ENCODE results near the gene LEUTX.

LEUTX gene

GRCh38 chr19:39740395-39740794 lies 38.3 kb upstream of the LEUTX start:
- no peaks in the 10 kb centered on the region for H3K36me3 ChIP-seq (ENCODE audit: control insufficient read depth, low read length)
- no peak overlapping the region for H3K4me2 ChIP-seq (ENCODE audit: low read length)
- no peaks in the 10 kb centered on the region for H3F3A ChIP-seq (ENCODE audit: control insufficient read depth, insufficient read depth)
- TF ChIP-seq CTCF (IDR thresholded peaks at IDR 0.05; ENCODE audit: low read depth, low read length, poor library complexity, severe bottlenecking) = no peak
- H3K27ac ChIP-seq (ENCODE audit: low read depth, low read length) = no peak overlapping the region
- H3K79me2 ChIP-seq (ENCODE audit: control insufficient read depth, low read length) = no peaks in the 10 kb centered on the region
- H3K9me2 ChIP-seq (replicated peaks; ENCODE audit: control insufficient read depth, low read length) = no peaks in the 10 kb centered on the region
- H3K9me3 ChIP-seq (ENCODE audit: control insufficient read depth, insufficient read depth, low read length) = no peaks in the 10 kb centered on the region
- no peaks in the 10 kb centered on the region for H4K20me1 ChIP-seq (ENCODE audit: control insufficient read depth, insufficient read depth, low read depth, low read length)
- H3K4me1 ChIP-seq (ENCODE audit: control insufficient read depth, low read length) = no peaks in the 10 kb centered on the region
- no peak overlapping the region for H3K4me3 ChIP-seq (ENCODE audit: low read length)
- peaks cover 15% of the 10 kb centered on the region for H3K27me3 ChIP-seq (ENCODE audit: control insufficient read depth, low read length)

- H3K79me2 ChIP-seq (ENCODE audit: control insufficient read depth, low read length) = no peaks in the 10 kb centered on the region
- TF ChIP-seq CTCF (IDR thresholded peaks at IDR 0.05; ENCODE audit: low read depth, low read length, poor library complexity, severe bottlenecking) (no peak), EZH2phosphoT487 (IDR thresholded peaks at IDR 0.05; ENCODE audit: borderline replicate concordance, low read length) (no peak)
- H3K27ac ChIP-seq (ENCODE audit: low read depth, low read length) = no peak overlapping the region
- no peaks in the 10 kb centered on the region for H3F3A ChIP-seq (ENCODE audit: control insufficient read depth, insufficient read depth)
- no peaks in the 10 kb centered on the region for H3K4me1 ChIP-seq (ENCODE audit: control insufficient read depth, low read length)
- no peaks in the 10 kb centered on the region for H3K9me3 ChIP-seq (ENCODE audit: control insufficient read depth, insufficient read depth, low read length)
- no peak overlapping the region for H3K4me2 ChIP-seq (ENCODE audit: low read length)
- H3K27me3 ChIP-seq (ENCODE audit: control insufficient read depth, low read length) = peaks cover 5% of the 10 kb centered on the region
- no peaks in the 10 kb centered on the region for H3K9me2 ChIP-seq (replicated peaks; ENCODE audit: control insufficient read depth, low read length)
- no peaks in the 10 kb centered on the region for H3K36me3 ChIP-seq (ENCODE audit: control insufficient read depth, low read length)
- H4K20me1 ChIP-seq (ENCODE audit: control insufficient read depth, insufficient read depth, low read depth, low read length) = no peaks in the 10 kb centered on the region
- no peak overlapping the region for H3K4me3 ChIP-seq (ENCODE audit: low read length)
Measured at GRCh38 chr19:39745643-39746042, 33.0 kb upstream of the LEUTX start.

- H3K36me3 ChIP-seq (ENCODE audit: control insufficient read depth, low read length) = no peaks in the 10 kb centered on the region
- TF ChIP-seq CTCF (IDR thresholded peaks at IDR 0.05; ENCODE audit: low read depth, low read length, poor library complexity, severe bottlenecking) (no peak), EZH2phosphoT487 (IDR thresholded peaks at IDR 0.05; ENCODE audit: borderline replicate concordance, low read length) (no peak)
- H3K4me1 ChIP-seq (ENCODE audit: control insufficient read depth, low read length) = no peaks in the 10 kb centered on the region
- H3K79me2 ChIP-seq (ENCODE audit: control insufficient read depth, low read length) = no peaks in the 10 kb centered on the region
- peaks cover 10% of the 10 kb centered on the region for H3K27me3 ChIP-seq (ENCODE audit: control insufficient read depth, low read length)
- H3K4me3 ChIP-seq (ENCODE audit: low read length) = no peak overlapping the region
- no peak overlapping the region for H3K27ac ChIP-seq (ENCODE audit: low read depth, low read length)
- H3K9me3 ChIP-seq (ENCODE audit: control insufficient read depth, insufficient read depth, low read length) = no peaks in the 10 kb centered on the region
- no peaks in the 10 kb centered on the region for H3K9me2 ChIP-seq (replicated peaks; ENCODE audit: control insufficient read depth, low read length)
- H3F3A ChIP-seq (ENCODE audit: control insufficient read depth, insufficient read depth) = no peaks in the 10 kb centered on the region
- H4K20me1 ChIP-seq (ENCODE audit: control insufficient read depth, insufficient read depth, low read depth, low read length) = no peaks in the 10 kb centered on the region
- H3K4me2 ChIP-seq (ENCODE audit: low read length) = no peak overlapping the region
Measured at GRCh38 chr19:39746836-39747529, 31.7 kb upstream of the LEUTX start.

All from DOHH2 (cell line).